Measurements from ENCODE around the gene GLG1.
"Not testable (repeated sequence)": the region's sequence is repeated elsewhere in the genome, so short reads cannot be mapped to it uniquely, and the experiment has no call there.

GRCh38 chr16:74413920-74414319 is 193.0 kb downstream of the GLG1 start:
- not testable (repeated sequence) for TF ChIP-seq CTCF (IDR thresholded peaks at IDR 0.05; ENCODE audit: borderline replicate concordance, extremely low read depth, low read length, poor library complexity, severe bottlenecking); EZH2 (IDR thresholded peaks at IDR 0.05; ENCODE audit: borderline replicate concordance, low read depth, low read length, severe bottlenecking)

Data from DND-41 (cell line).